GM19193 (cell line): ENCODE measurements around the gene NISCH.

ENCODE experiments used
- POLR2A ChIP-seq: IDR thresholded peaks from 4 replicates; pipeline ENCODE4 v1.6.1; 2011; ENCODE audit not compliant: insufficient read depth, insufficient read length; ENCODE audit errors: extremely low read depth

Gene NISCH

GRCh38 chr3:52514576-52514975 lies 59.2 kb downstream of the NISCH start:
- TF ChIP-seq POLR2A = no peak

GRCh38 chr3:52515192-52515591 lies 59.8 kb downstream of the NISCH start:
- TF ChIP-seq POLR2A = no peak

- no peak for TF ChIP-seq POLR2A
These were observed 61.2 kb downstream of the NISCH start for GRCh38 chr3:52516509-52517195.

GRCh38 chr3:52517796-52518722 lies 62.7 kb downstream of the NISCH start:
- no peak for TF ChIP-seq POLR2A

GRCh38 chr3:52518723-52519444 lies 63.5 kb downstream of the NISCH start:
- no peak for TF ChIP-seq POLR2A

GRCh38 chr3:52519445-52520140 lies 64.2 kb downstream of the NISCH start:
- TF ChIP-seq POLR2A = no peak

- TF ChIP-seq POLR2A = no peak
These were observed 64.8 kb downstream of the NISCH start for GRCh38 chr3:52520141-52520667.

- TF ChIP-seq POLR2A = no peak
These were observed 65.5 kb downstream of the NISCH start for GRCh38 chr3:52520716-52521487.

GRCh38 chr3:52521488-52521824 lies 66.1 kb downstream of the NISCH start:
- no peak for TF ChIP-seq POLR2A

- no peak for TF ChIP-seq POLR2A
These were observed 66.7 kb downstream of the NISCH start for GRCh38 chr3:52521881-52522650.

GRCh38 chr3:52522651-52523251 lies 67.3 kb downstream of the NISCH start:
- TF ChIP-seq POLR2A = no peak

GRCh38 chr3:52523386-52524257 lies 68.2 kb downstream of the NISCH start:
- TF ChIP-seq POLR2A = no peak
